Measurements from ENCODE around the gene MAP3K7. TPM values are rescaled to one million over a fixed set of nuclear protein-coding genes. Genes with fewer than 3 reads are reported as not detected.

The MAP3K7 gene
- total and polyA plus RNA-seq, 2 of the 4 experiments (the other 2 are of a cell fraction), result 26.5 to 29.9 TPM

- Histone ChIP-seq H3K14ac (replicated peaks; ENCODE audit: low read depth, low read length) (no peak overlapping the region), H3K9me1 (ENCODE audit: insufficient read depth, low read length) (no peaks in the 10 kb centered on the region), H3K9ac (ENCODE audit: low read depth, low read length) (no peak overlapping the region), H4K5ac (ENCODE audit: low read depth, low read length) (no peak overlapping the region), H2BK5ac (ENCODE audit: low read depth, low read length, poor library complexity, severe bottlenecking) (no peak overlapping the region), H3K4ac (ENCODE audit: low read depth, low read length) (no peak overlapping the region), H2BK15ac (ENCODE audit: low read depth, low read length) (no peak overlapping the region), H4K20me1 (ENCODE audit: insufficient read depth, low read length) (no peaks in the 10 kb centered on the region), H2AK9ac (replicated peaks; ENCODE audit: low read depth, low read length, poor library complexity) (no peak overlapping the region), H3K27me3 (ENCODE audit: control insufficient read depth, insufficient read depth, low read length) (peaks cover 3% of the 10 kb centered on the region), H3K18ac (ENCODE audit: low read depth, low read length) (no peak overlapping the region), H3K27ac (ENCODE audit: insufficient read depth, low read length) (no peak overlapping the region), H3K36me3 (ENCODE audit: control insufficient read depth, insufficient read depth, low read length) (no peaks in the 10 kb centered on the region), H4K91ac (ENCODE audit: insufficient read depth, low read depth, low read length) (no peak overlapping the region), H2AFZ (replicated peaks; ENCODE audit: low read length, poor library complexity) (no peak overlapping the region), H2AK5ac (ENCODE audit: low read depth, low read length) (no peak overlapping the region), H3K4me2 (ENCODE audit: low read depth, low read length) (no peak overlapping the region), H3K23ac (ENCODE audit: low read depth, low read length) (no peak overlapping the region), H3K79me1 (ENCODE audit: low read depth in 1 of 2, low read length in 2 of 2) (no peaks in the 10 kb centered on the region), H3K9me3 (ENCODE audit: control insufficient read depth, insufficient read depth, low read length) (no peaks in the 10 kb centered on the region), H4K8ac (ENCODE audit: low read depth in 2 of 2, low read length in 2 of 2) (no peak overlapping the region), H2BK20ac (ENCODE audit: low read depth, low read length) (no peak overlapping the region), H3K56ac (ENCODE audit: extremely low read depth, insufficient read depth, low read length) (no peak overlapping the region), H2BK120ac (ENCODE audit: low read depth, low read length) (no peak overlapping the region), H3K4me3 (ENCODE audit: insufficient read depth, low read depth, low read length) (no peak overlapping the region), H3K4me1 (ENCODE audit: control insufficient read depth, insufficient read depth, low read length) (no peaks in the 10 kb centered on the region)
- DNase-seq, result no peak
- dilution Hi-C loops (cut with HindIII; ENCODE audit: low sequenced_read_pairs, unreplicated experiment) (no loop called here), in situ Hi-C loops (cut with MboI; ENCODE audit: low sequenced_read_pairs) (no loop called here), intact Hi-C loops (cut with micrococcal nuclease) (no loop called here)
- BruUV-seq (replicated peaks), result no TSS peak
- WGBS, 2 experiments (ENCODE audit: extremely low coverage in 2 of 2, insufficient read length in 1 of 2), result 100% methylated on average over 1 of the region's 1 CpG; no CpG with 5 or more reads in 1 of the 2 experiments
- ATAC-seq (ENCODE audit: low read depth), result no peak
- POLR2A ChIA-PET (ENCODE audit: unreplicated experiment), result no interaction called here
- TF ChIP-seq CTCF (conservative IDR thresholded peaks at IDR 0.05; ENCODE audit: low read depth, low read length), result no peak
- no peak for TF ChIP-seq CHD1 (IDR thresholded peaks at IDR 0.05; ENCODE audit: low read depth, low read length)
- no peak for TF ChIP-seq MAZ (IDR thresholded peaks at IDR 0.05; ENCODE audit: borderline replicate concordance, low read depth, low read length)
- TF ChIP-seq USF2 (IDR thresholded peaks at IDR 0.05; ENCODE audit: low read depth, low read length), result no peak
- TF ChIP-seq POLR2A (IDR thresholded peaks at IDR 0.05; ENCODE audit: low read depth, low read length), result no peak
- no peak for TF ChIP-seq RFX5 (IDR thresholded peaks at IDR 0.05; ENCODE audit: low read depth, low read length)
- no peak for TF ChIP-seq MXI1 (IDR thresholded peaks at IDR 0.05; ENCODE audit: borderline replicate concordance, low read depth, low read length)
- no peak for TF ChIP-seq RAD21 (IDR thresholded peaks at IDR 0.05; ENCODE audit: low read length)
- TF ChIP-seq MAFK (IDR thresholded peaks at IDR 0.05; ENCODE audit: low read depth, low read length), result no peak
- TF ChIP-seq RCOR1 (IDR thresholded peaks at IDR 0.05; ENCODE audit: insufficient replicate concordance, low read length), result no peak
- no peak for TF ChIP-seq SMC3 (IDR thresholded peaks at IDR 0.05; ENCODE audit: low read depth, low read length)
- TF ChIP-seq NFE2L2 (IDR thresholded peaks at IDR 0.05; ENCODE audit: low read depth, low read length), result no peak
- no peak for TF ChIP-seq FOS (IDR thresholded peaks at IDR 0.05; ENCODE audit: low read depth, low read length)
- no peak for TF ChIP-seq ELK1 (IDR thresholded peaks at IDR 0.05; ENCODE audit: borderline replicate concordance, low read depth, low read length)
- TF ChIP-seq CEBPB (IDR thresholded peaks at IDR 0.05; ENCODE audit: low read depth, low read length), result no peak
- TF ChIP-seq BHLHE40 (IDR thresholded peaks at IDR 0.05; ENCODE audit: low read depth, low read length), result no peak
- CTCF ChIA-PET, result interaction anchor here (0.7 to 1.3 kb wide), 2 partner anchors 213 to 557 kb away, joined by 3 read pairs; no protein-coding TSS in a partner anchor
Observed at GRCh38 chr6:90497411-90497810, 89.5 kb downstream of the MAP3K7 start.
